IMR-90 (cell line): ENCODE results near the gene CD99L2. TPM values are rescaled to one million over a fixed set of nuclear protein-coding genes. Genes with fewer than 3 reads are reported as not detected.

Source experiments
- ATAC-seq: fragments of 200-7000 bp; cut with Tn5 transposase; 2 replicates; pipeline ENCODE4 v1.9.1; 2020; ENCODE audit warnings: low read depth, mild to moderate bottlenecking, moderate library complexity
- BruUV-seq: library from RNA; stranded (reverse); fragments of 400-500 nt; replicated peaks from 2 replicates; lab custom pipeline; 2021; lab: Mats Ljungman, UMichigan
- CTCF ChIA-PET: fragments of 300-600 bp; formaldehyde crosslinking; extraction: SDS; loops from one replicate; lab custom pipeline; 2021; ENCODE audit warnings: antibody characterized with exemption; lab: Yijun Ruan, JAX
- POLR2A ChIA-PET: fragments of 300-600 bp; sonication (Branson Sonifier 250); formaldehyde crosslinking; loops from one replicate; lab custom pipeline; 2022; ENCODE audit warnings: antibody characterized with exemption; ENCODE audit not compliant: unreplicated experiment; lab: Charles Lee
- DNase-seq: peaks from one replicate; pipeline ENCODE4 v3.0.0; 2013
- H2AFZ ChIP-seq: replicated peaks from 2 replicates; pipeline ENCODE3; 2013; ENCODE audit warnings: low read length, mild to moderate bottlenecking; ENCODE audit not compliant: poor library complexity
- H2AK5ac ChIP-seq: 2 replicates; pipeline ENCODE4 v1.6.1; 2013; ENCODE audit warnings: low read depth, low read length, inconsistent platforms
- H2AK9ac ChIP-seq: replicated peaks from 2 replicates; pipeline ENCODE3; 2013; ENCODE audit warnings: mild to moderate bottlenecking, low read depth, low read length, moderate library complexity; ENCODE audit not compliant: poor library complexity
- H2BK120ac ChIP-seq: 2 replicates; pipeline ENCODE4 v1.6.1; 2013; ENCODE audit warnings: low read depth, low read length, inconsistent platforms
- H2BK15ac ChIP-seq: 3 replicates; pipeline ENCODE4 v1.6.1; 2013; ENCODE audit warnings: low read depth, low read length, inconsistent platforms
- H2BK20ac ChIP-seq: 2 replicates; pipeline ENCODE4 v1.6.1; 2013; ENCODE audit warnings: low read depth, mild to moderate bottlenecking, inconsistent platforms, low read length, moderate library complexity
- H2BK5ac ChIP-seq: 2 replicates; pipeline ENCODE4 v1.6.1; 2013; ENCODE audit warnings: mild to moderate bottlenecking, low read depth, low read length, inconsistent platforms; ENCODE audit not compliant: poor library complexity, severe bottlenecking
- H3K14ac ChIP-seq: replicated peaks from 2 replicates; pipeline ENCODE4 v1.6.1; 2013; ENCODE audit warnings: low read depth, low read length, inconsistent platforms
- H3K18ac ChIP-seq: 2 replicates; pipeline ENCODE4 v1.6.1; 2013; ENCODE audit warnings: low read depth, low read length, control low read depth
- H3K23ac ChIP-seq: 2 replicates; pipeline ENCODE4 v1.6.1; 2013; ENCODE audit warnings: low read depth, low read length, inconsistent platforms
- H3K27ac ChIP-seq: 2 replicates; pipeline ENCODE4 v1.5.1; 2013; ENCODE audit warnings: mild to moderate bottlenecking, control low read depth, low read length; ENCODE audit not compliant: insufficient read depth
- H3K27me3 ChIP-seq: 2 replicates; pipeline ENCODE4 v1.6.1; 2013; ENCODE audit warnings: low read length; ENCODE audit not compliant: control insufficient read depth, insufficient read depth
- H3K36me3 ChIP-seq: 2 replicates; pipeline ENCODE4 v1.6.1; 2013; ENCODE audit warnings: low read length, mixed read lengths; ENCODE audit not compliant: control insufficient read depth, insufficient read depth
- H3K4ac ChIP-seq: 2 replicates; pipeline ENCODE4 v1.6.1; 2013; ENCODE audit warnings: low read depth, low read length, inconsistent platforms
- H3K4me1 ChIP-seq: 2 replicates; pipeline ENCODE4 v1.6.1; 2013; ENCODE audit warnings: low read length, mixed read lengths; ENCODE audit not compliant: control insufficient read depth, insufficient read depth
- H3K4me2 ChIP-seq: 2 replicates; pipeline ENCODE4 v1.6.1; 2013; ENCODE audit warnings: low read depth, mild to moderate bottlenecking, control low read depth, low read length, moderate library complexity
- H3K4me3 ChIP-seq: 2 replicates; pipeline ENCODE4 v1.5.1; 2013; ENCODE audit warnings: low read depth, mild to moderate bottlenecking, control low read depth, low read length, moderate library complexity; ENCODE audit not compliant: insufficient read depth
- H3K56ac ChIP-seq: 2 replicates; pipeline ENCODE4 v1.6.1; 2013; ENCODE audit warnings: low read length, inconsistent platforms; ENCODE audit not compliant: insufficient read depth; ENCODE audit errors: extremely low read depth
- H3K79me1 ChIP-seq, 2 experiments: 2 replicates each; pipeline ENCODE4 v1.6.1; 2013; ENCODE audit warnings: low read length in 2 of 2, inconsistent platforms in 1 of 2, low read depth in 1 of 2
- H3K9ac ChIP-seq: 2 replicates; pipeline ENCODE4 v1.6.1; 2013; ENCODE audit warnings: low read depth, low read length, control low read depth
- H3K9me1 ChIP-seq: 2 replicates; pipeline ENCODE4 v1.6.1; 2013; ENCODE audit warnings: low read length, inconsistent platforms; ENCODE audit not compliant: insufficient read depth
- H3K9me3 ChIP-seq: 2 replicates; pipeline ENCODE4 v1.6.1; 2013; ENCODE audit warnings: low read length; ENCODE audit not compliant: control insufficient read depth, insufficient read depth
- H4K20me1 ChIP-seq: 2 replicates; pipeline ENCODE4 v1.6.1; 2013; ENCODE audit warnings: low read length, inconsistent platforms; ENCODE audit not compliant: insufficient read depth
- H4K5ac ChIP-seq: 2 replicates; pipeline ENCODE4 v1.6.1; 2013; ENCODE audit warnings: mild to moderate bottlenecking, low read depth, low read length, control low read depth
- H4K8ac ChIP-seq, 2 experiments: 2 replicates each; pipeline ENCODE4 v1.6.1; 2013; ENCODE audit warnings: low read depth in 2 of 2, low read length in 2 of 2, control low read depth in 1 of 2, inconsistent platforms in 1 of 2
- H4K91ac ChIP-seq: 2 replicates; pipeline ENCODE4 v1.6.1; 2013; ENCODE audit warnings: low read depth, low read length, inconsistent platforms; ENCODE audit not compliant: insufficient read depth
- BHLHE40 ChIP-seq: fragments of 150-350 bp; IDR thresholded peaks from 2 replicates; pipeline ENCODE4 v1.6.1; 2016; ENCODE audit warnings: mild to moderate bottlenecking, low read depth, low read length
- CEBPB ChIP-seq: IDR thresholded peaks from 2 replicates; pipeline ENCODE4 v1.6.1; 2012; ENCODE audit warnings: low read depth, low read length, improper control_type of control experiment
- MAZ ChIP-seq: IDR thresholded peaks from 2 replicates; pipeline ENCODE4 v1.6.1; 2012; ENCODE audit warnings: low read depth, mild to moderate bottlenecking, low read length, improper control_type of control experiment, moderate library complexity, borderline replicate concordance
- NFE2L2 ChIP-seq: fragments of 150-350 bp; IDR thresholded peaks from 2 replicates; pipeline ENCODE4 v1.6.1; 2016; ENCODE audit warnings: low read depth, mild to moderate bottlenecking, low read length
- POLR2A ChIP-seq: IDR thresholded peaks from 2 replicates; pipeline ENCODE4 v1.6.1; 2012; ENCODE audit warnings: mild to moderate bottlenecking, low read depth, low read length
- RAD21 ChIP-seq: IDR thresholded peaks from 2 replicates; pipeline ENCODE4 v1.6.1; 2012; ENCODE audit warnings: low read length, improper control_type of control experiment
- RCOR1 ChIP-seq: IDR thresholded peaks from 2 replicates; pipeline ENCODE4 v1.6.1; 2012; ENCODE audit warnings: mild to moderate bottlenecking, low read length, improper control_type of control experiment; ENCODE audit not compliant: insufficient replicate concordance
- WGBS, 2 experiments: methylation state at CpG; one replicate each; pipeline versions ENCODE4 v1.1.5 to v1.1.7; 2013; ENCODE audit warnings: missing lambda C conversion rate in 2 of 2; ENCODE audit not compliant: insufficient read length in 1 of 2; ENCODE audit errors: extremely low coverage in 2 of 2; 5-methylcytosine and 5-hydroxymethylcytosine counted together
- dilution Hi-C: fragments of 300-500 bp; cut with HindIII; formaldehyde crosslinking; loops from one replicate; pipeline ENCODE4 v1.14.3; 2018; ENCODE audit warnings: low sequenced_read_pairs; ENCODE audit not compliant: unreplicated experiment
- in situ Hi-C: fragments of 300-500 bp; cut with MboI; formaldehyde crosslinking; loops from 3 replicates; pipeline ENCODE4 v1.14.3; 2019; ENCODE audit warnings: low sequenced_read_pairs, inconsistent platforms, mixed read lengths
- intact Hi-C: fragments of 100-400 bp; cut with micrococcal nuclease; formaldehyde crosslinking; loops from 2 replicates; pipeline ENCODE4 v1.10.0; 2022
- polyA plus RNA-seq, 3 experiments: library from polyadenylated mRNA; depleted of rRNA; stranded (reverse); fragments of >200 nt; gene quantifications; 2 replicates each; pipeline ENCODE4 v1.2.3, GENCODE V29; 2012; ENCODE audit warnings: low replicate concordance in 1 of 3
- total RNA-seq: library from RNA; depleted of rRNA; stranded (reverse); fragments of >200 nt; gene quantifications from 2 replicates; pipeline ENCODE4 v1.2.3, GENCODE V29; 2012

The CD99L2 gene
- total and polyA plus RNA-seq, 2 of the 4 experiments (the other 2 are of a cell fraction): 17.4 to 41.4 TPM

GRCh38 chrX:150761819-150762216 lies 136.7 kb downstream of the CD99L2 start:
- POLR2A ChIA-PET: no interaction called here
- CTCF ChIA-PET: no interaction called here
- Histone ChIP-seq H2BK20ac (no peak overlapping the region), H2AK5ac (no peak overlapping the region), H3K4me1 (peaks cover 3% of the 10 kb centered on the region; the same call in 1 of the 2 replicates), H3K27me3 (no peaks in the 10 kb centered on the region), H4K8ac (no peak overlapping the region), H3K9ac (no peak overlapping the region), H3K4me3 (no peak overlapping the region), H4K5ac (no peak overlapping the region), H2AFZ (no peak overlapping the region), H2BK15ac (no peak overlapping the region), H3K4me2 (no peak overlapping the region), H3K14ac (no peak overlapping the region), H3K36me3 (peaks cover 2% of the 10 kb centered on the region), H4K91ac (no peak overlapping the region), H2AK9ac (no peak overlapping the region), H2BK5ac (no peak overlapping the region), H3K23ac (no peak overlapping the region), H3K27ac (no peak overlapping the region), H3K9me3 (0 out of 2 replicates have a peak, but pooled peaks cover 2% of the 10 kb centered on the region), H3K18ac (no peak overlapping the region), H4K20me1 (no peaks in the 10 kb centered on the region), H2BK120ac (no peak overlapping the region), H3K9me1 (0 out of 2 replicates have a peak, but pooled peaks cover 2% of the 10 kb centered on the region), H3K4ac (no peak overlapping the region), H3K56ac (no peak overlapping the region), H3K79me1 (no peaks in the 10 kb centered on the region)
- intact Hi-C loops (no loop called here), dilution Hi-C loops (no loop called here), in situ Hi-C loops (no loop called here)
- TF ChIP-seq NFE2L2 (no peak), RCOR1 (no peak), RAD21 (no peak), BHLHE40 (no peak), MAZ (no peak), CEBPB (no peak), POLR2A (no peak)
- BruUV-seq: no TSS peak
- DNase-seq (no peak), ATAC-seq (no peak)
- 94% methylated on average over 2 of the region's 8 CpGs; no CpG with 5 or more reads in 1 of the 2 experiments for WGBS, 2 experiments
